Mammary epithelial cell (primary cell): Measurements from ENCODE around the gene ADGRG4.

Experiments
- EZH2 ChIP-seq: IDR thresholded peaks from 2 replicates; pipeline ENCODE4 v1.6.1; 2012; ENCODE audit warnings: low read length, inconsistent platforms, borderline replicate concordance
- TF ChIP-seq, protein P1 (sequence below), 2 donors: IDR thresholded peaks in 1 of 2; conservative IDR thresholded peaks in 1 of 2; 2 replicates each; pipeline ENCODE4 v1.5.1; 2011 to 2012; ENCODE audit warnings: inconsistent platforms in 2 of 2, low read length in 2 of 2, mild to moderate bottlenecking in 2 of 2, control low read depth in 1 of 2, low read depth in 1 of 2; ENCODE audit not compliant: insufficient read depth in 1 of 2; ENCODE audit errors: extremely low read depth in 1 of 2

DNA sequence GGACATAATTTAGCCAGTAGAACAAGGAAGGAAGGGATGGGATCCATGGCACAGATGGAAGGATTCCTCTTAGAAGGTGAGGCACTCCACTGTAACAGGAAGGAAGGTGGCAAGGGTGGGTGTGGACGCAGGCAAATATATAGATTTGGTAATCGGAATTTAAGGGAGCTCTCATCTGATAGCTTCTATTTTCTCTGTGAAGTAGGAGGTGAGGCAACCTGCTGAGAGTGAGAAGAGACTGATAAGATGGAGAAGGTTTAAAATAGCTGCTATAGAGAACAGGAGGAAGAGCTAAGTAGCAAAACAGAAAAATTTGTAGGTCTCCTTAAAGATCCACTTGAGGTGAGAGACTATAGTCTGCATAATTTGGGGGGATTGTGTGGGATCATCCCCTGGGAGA lies 125.2 kb downstream of the ADGRG4 start:
- TF ChIP-seq EZH2 = no peak
- TF ChIP-seq, protein P1, sequence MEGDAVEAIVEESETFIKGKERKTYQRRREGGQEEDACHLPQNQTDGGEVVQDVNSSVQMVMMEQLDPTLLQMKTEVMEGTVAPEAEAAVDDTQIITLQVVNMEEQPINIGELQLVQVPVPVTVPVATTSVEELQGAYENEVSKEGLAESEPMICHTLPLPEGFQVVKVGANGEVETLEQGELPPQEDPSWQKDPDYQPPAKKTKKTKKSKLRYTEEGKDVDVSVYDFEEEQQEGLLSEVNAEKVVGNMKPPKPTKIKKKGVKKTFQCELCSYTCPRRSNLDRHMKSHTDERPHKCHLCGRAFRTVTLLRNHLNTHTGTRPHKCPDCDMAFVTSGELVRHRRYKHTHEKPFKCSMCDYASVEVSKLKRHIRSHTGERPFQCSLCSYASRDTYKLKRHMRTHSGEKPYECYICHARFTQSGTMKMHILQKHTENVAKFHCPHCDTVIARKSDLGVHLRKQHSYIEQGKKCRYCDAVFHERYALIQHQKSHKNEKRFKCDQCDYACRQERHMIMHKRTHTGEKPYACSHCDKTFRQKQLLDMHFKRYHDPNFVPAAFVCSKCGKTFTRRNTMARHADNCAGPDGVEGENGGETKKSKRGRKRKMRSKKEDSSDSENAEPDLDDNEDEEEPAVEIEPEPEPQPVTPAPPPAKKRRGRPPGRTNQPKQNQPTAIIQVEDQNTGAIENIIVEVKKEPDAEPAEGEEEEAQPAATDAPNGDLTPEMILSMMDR (conservative IDR thresholded peaks at IDR 0.05 in 1 of 2, IDR thresholded peaks at IDR 0.05 in 1 of 2; ENCODE audit: extremely low read depth in 1 of 2, insufficient read depth in 1 of 2, low read depth in 1 of 2, low read length in 2 of 2) = no peak
